GM18868 (cell line): ENCODE measurements around the gene DNAH2.
"Not testable (repeated sequence)": the region's sequence is repeated elsewhere in the genome, so short reads cannot be mapped to it uniquely, and the experiment has no call there.

ENCODE experiments used
- ATAC-seq: cut with Tn5 transposase; IDR thresholded peaks from one replicate; pipeline ENCODE4 v1.9.1; 2021; ENCODE audit warnings: mild to moderate bottlenecking, moderate library complexity; ENCODE audit not compliant: unreplicated experiment

DNAH2 gene

DNA sequence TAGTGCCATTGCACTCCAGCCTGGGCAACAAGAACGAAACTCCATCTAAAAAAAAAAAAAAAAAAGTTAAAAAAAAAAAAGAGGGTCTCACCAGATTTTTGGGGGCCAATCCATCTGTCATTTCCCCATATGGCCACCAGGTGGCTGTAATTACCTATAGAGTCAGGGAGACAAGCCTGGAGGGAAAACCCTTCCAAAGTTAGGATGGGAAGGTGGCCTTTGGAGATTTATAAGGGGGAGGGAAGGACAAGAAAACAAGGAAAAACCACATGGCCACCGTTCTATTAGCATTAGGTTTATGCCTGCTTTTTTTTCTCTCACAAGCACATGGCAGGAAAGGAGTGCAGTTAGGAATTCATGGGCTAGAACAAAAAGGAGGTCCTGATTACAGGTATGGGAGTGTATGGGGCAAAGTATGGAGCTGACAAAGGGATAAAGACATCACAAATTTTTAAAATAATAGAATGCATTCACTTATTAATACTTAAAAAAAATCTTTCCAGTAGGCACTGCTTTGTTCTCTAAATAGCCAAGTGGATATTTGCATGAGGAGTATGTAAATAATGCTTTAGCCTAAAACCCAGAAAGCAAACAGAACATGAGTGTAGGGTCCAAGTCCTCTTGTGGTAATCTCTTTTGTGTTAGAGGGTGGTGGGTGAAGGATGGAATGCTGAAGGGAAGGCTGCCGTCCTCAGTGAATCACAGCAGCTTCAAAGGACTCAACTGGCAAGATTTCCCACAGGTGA lies 145.3 kb downstream of the DNAH2 start:
- ATAC-seq, result no peak

DNA sequence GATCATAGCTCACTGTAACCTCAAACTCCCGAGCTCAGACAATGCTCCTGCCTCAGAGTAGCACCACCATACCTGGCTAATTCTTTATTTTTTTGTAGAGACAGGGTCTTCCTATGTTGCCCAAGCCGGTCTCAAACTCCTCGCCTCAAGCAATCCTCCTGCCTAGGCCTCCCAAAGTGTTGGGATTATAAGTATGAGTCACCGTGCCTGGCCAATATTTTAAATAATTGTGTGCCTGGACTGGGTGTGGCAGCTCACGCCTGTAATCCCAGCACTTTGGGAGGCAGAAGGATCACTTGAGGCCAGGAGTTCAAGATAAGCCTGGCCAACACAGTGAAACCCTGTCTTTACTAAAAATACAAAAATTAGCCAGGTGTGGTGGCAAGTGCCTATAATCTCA lies 146.8 kb downstream of the DNAH2 start:
- not testable (repeated sequence) for ATAC-seq

DNA sequence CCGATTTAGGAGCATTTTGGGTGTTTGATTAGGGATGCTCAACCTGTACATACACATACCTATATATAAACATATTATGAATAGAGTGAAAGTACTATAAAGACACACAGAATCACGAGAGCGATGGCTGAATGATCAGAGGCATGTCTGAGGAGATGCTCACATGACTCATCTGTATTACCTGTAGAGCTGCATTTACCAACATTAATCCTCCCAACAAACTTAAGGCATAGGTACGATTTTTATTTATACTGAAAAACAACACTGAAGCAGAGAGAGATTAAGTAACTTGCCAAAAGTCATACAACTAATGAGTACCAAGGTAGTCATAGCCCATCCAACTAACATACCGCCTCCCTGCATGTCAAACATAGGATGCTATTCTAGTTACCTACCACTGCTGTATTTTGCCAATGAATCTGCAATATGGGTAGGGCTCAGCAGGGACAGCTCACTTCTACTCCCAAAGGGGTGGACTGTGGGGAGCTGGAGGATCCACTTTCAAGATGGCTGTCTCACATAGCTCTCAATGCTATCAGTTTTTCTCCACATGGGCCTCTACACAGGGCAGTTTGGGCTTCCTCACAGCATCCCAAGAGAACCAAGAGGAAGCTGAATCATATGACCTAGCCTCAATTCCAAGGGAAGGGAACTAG lies 147.6 kb downstream of the DNAH2 start:
- ATAC-seq, result no peak

DNA sequence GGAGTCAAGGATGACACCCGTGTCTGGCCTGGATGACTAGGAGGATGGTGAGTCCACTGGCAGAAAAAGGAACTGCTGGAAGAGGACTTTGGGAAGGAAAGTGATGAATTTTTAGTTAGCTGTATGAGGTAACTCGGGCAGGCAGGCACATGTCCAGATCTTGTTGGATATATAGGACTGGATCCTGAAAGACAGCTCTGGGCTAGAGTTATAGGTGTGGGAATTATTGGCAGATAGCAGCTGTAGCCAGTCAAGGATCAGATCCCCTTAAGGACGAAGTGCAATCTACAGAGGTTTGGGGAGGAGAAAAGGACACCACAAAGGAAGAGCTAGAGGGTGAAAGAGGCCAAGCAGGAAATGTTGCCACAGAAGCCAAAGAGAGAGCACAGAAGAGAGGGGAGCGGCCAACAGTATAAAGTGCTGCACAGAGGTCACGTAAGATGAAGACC lies 150.4 kb downstream of the DNAH2 start:
- no peak for ATAC-seq

DNA sequence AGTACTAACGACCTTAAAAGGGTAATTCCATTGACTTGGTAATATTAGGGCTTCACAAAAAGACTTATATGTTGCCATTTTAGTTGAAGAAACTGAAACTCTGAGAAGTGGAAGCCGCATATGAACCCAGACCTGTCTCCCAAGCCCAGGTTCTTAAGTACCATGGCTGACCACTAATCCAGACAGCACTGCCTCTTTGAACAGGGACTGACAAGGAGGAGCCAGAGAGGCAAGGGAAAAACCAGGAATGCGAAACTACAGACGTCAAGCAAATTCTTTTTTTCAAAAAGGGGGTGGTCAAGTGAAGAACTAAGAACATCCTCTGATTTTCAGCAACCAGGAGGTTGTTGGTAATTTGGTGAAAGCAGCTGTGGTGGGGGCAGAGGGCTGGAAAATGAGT lies 155.5 kb downstream of the DNAH2 start:
- ATAC-seq, result no peak

DNA sequence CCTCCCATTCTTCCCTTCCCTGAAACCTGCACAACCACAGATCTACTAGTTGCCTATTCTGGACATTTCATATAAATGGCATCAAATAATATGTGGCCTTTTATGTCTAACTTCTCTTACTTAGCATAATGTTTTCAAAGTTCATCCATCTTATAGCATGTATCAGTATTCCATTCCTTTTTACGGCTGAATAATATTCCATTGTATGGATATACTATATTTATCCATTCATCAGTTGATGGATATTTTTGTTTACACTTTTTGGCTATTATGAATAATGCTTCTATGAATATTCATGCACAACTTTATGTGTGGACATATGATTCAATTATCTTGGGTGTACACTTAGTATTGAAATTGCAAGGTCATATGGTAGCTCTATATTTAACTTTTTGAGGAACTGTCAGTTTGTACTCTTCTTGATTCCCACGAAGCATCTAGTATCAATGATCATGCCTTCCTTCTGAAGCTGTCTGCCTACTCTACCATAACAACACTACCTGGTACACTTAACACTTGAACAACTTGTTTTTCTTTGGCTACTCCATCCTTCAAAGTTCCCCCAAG lies 158.3 kb downstream of the DNAH2 start:
- no peak for ATAC-seq

DNA sequence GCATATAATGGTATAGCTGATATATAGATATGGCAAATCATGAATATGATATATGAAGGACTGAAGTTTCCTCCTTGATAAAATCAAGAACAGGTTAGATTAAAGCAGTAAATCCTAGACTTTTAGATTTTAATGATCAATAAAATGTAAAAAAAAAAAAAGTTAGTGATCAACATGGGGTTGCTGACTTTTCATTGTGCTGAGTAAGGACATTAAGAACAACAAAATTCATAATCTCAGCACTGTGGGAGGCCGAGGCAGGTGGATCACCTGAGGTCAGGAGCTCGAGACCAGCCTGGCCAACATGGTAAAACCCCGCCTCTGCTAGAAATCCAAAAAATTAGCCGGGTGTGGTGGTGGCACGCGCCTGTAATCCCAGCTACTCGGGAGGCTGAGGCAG lies 160.7 kb downstream of the DNAH2 start:
- ATAC-seq, result no peak

DNA sequence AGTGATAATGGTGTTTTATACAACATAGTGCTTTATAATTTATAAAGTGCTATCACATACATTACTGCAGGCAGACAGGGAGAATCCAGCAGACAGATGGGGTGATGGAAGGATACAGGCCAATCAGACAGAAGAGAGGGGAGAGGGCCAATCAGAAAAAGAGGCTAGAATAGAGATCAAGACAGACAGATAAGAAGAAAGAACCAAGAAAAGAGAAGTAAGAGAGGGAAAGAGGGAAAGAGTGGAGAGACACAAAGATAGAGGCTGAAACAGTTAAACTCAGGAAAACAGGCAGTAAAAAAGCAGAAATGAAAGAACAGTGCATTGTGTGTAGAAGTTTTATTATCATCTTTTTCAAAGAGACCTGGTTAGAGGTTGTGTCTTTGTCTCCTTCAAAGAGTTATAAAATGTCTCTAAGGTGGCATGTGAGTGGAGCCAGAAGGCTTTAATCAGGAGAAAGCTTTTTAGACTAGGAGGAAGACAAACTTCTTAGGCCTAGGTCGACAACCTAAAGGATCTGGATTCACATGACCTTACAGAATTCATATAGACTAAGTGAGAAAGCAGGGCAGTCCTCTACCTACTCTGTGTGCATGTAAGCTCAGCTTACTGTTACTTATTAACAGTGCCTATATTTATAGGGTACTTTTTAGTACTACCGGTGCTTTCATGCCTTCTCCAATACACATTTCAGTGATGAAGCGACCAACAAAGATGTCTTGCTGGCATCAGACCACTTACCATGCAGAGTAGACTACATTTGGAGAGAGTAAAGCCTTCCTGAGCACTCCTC lies 162.7 kb downstream of the DNAH2 start:
- no peak for ATAC-seq

DNA sequence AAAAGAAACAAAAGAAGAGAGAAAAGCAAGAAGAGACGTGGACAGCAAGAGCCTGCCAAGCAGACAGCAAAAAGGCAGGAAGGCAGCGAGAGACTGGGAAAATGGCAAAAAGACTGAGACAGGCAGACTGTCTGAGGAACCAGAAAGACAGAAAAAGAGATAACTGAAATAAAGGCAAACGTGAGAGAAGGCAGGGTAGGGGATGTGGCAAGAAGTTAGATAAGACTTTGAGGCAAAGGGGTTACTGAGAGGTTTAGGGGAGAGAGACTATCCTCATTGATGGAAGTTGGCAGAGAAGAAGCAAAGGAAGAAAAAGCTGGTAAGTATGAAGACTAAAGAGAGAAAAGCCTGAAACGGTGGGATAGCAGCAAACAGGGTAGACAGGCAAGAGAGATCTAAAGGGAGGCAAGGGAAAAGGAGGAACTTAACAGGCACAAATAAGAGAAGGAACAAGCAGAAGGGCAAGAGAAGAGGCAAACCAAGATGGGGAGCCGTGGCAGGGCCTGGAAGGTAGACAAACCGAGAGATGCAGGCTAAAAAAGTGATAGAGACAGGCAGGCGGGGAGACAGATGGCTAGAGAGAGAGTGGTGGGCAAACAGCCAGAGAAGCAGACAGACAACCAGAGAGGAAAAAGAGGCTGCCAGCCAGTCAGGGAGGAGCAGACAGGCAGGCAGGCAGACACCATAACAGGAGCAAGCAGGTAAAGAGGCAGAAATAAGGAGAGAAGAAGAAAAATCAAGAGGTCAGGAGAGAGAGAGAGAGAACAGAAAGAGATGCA lies 163.9 kb downstream of the DNAH2 start:
- no peak for ATAC-seq

DNA sequence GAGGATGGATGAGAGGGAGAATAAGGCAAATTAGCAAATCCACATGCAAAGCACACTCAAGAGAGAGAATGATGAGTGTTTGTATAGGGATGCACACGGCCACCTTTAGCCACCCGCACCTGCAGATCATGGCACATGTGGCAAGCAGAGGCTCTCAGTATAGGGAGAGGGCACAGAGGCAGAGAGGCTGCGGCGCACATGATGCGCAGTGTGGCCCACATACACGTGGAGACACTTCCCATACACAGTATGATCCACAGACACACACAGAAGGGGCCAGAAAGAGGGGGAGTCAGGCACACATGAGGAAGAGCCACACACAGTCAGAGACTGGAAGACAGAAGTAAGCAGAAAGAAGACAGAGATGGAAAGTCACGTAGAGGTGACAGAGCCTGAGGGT lies 164.5 kb downstream of the DNAH2 start:
- no peak for ATAC-seq

DNA sequence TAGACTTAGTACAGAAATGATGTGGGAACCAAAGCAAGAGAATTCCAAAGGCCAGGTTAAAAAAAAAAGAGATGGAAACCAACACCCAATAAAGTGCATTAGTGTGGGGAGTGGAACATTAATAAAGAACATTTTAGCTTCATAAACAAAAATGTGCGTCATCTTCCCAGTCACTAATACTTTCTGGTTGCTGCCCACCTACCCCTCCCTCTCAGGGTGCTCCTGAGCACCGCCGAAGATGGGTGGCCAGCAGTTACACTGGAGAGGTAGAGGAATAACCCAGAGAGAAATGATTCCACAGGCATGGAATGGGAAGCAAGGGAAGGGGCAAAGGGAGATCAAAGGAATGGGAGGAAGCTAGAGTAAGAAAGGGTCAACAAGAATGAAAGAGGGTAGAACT lies 165.1 kb downstream of the DNAH2 start:
- ATAC-seq, result no peak
